Body of pancreas (tissue), 4 donors: Measurements from ENCODE around the gene IFIT5.

Experiments used
- POLR2A ChIP-seq, 3 donors: fragments of 450-650 bp; IDR thresholded peaks; one replicate each; pipeline ENCODE4 v1.6.1; 2016; ENCODE audit warnings: antibody characterized with exemption in 3 of 3, mild to moderate bottlenecking in 2 of 3
- TF ChIP-seq, protein P1 (sequence below), 7 experiments: fragments of 450-650 bp in 4 of 7; fragments of 200-600 bp in 3 of 7; sonication (generic) in 3 of 7; IDR thresholded peaks; one replicate each; pipeline ENCODE4 v1.5.1; 2016 to 2019; ENCODE audit warnings: antibody characterized with exemption in 7 of 7

DNA sequence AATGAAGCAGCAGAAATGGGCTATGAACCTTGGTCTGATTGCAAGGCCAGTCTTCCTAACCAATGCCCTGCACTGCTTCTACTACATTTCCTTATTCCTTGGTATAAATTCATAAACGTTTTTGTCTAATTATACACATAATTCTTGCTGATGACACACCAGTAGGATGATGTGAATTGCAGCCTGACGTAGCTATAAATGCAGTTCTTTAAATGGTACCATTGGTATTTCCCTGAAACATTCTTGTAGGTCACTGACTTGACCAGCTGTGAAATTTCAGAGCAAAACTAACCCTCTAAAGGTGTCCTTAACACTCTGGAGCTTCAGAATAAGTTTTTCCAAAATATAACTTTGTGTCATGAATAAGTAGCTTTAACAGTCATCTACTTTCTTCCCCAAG is 50.8 kb downstream of the IFIT5 start:
- TF ChIP-seq, protein P1, sequence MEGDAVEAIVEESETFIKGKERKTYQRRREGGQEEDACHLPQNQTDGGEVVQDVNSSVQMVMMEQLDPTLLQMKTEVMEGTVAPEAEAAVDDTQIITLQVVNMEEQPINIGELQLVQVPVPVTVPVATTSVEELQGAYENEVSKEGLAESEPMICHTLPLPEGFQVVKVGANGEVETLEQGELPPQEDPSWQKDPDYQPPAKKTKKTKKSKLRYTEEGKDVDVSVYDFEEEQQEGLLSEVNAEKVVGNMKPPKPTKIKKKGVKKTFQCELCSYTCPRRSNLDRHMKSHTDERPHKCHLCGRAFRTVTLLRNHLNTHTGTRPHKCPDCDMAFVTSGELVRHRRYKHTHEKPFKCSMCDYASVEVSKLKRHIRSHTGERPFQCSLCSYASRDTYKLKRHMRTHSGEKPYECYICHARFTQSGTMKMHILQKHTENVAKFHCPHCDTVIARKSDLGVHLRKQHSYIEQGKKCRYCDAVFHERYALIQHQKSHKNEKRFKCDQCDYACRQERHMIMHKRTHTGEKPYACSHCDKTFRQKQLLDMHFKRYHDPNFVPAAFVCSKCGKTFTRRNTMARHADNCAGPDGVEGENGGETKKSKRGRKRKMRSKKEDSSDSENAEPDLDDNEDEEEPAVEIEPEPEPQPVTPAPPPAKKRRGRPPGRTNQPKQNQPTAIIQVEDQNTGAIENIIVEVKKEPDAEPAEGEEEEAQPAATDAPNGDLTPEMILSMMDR (IDR thresholded peaks at IDR 0.05), result no peak
- no peak for TF ChIP-seq POLR2A (IDR thresholded peaks at IDR 0.05)
